Neural progenitor cell (in vitro differentiated cells): ENCODE results near the gene ZNF79.

Source experiments
- CTCF ChIP-seq: fragments of 200-600 bp; sonication (generic); IDR thresholded peaks from 2 replicates; pipeline ENCODE4 v1.5.1; 2017; ENCODE audit warnings: antibody characterized with exemption, mild to moderate bottlenecking
- EZH2 ChIP-seq: fragments of 200-600 bp; sonication (generic); IDR thresholded peaks from 2 replicates; pipeline ENCODE4 v1.6.1; 2017; ENCODE audit warnings: antibody characterized with exemption, mild to moderate bottlenecking, moderate library complexity
- EZH2phosphoT487 ChIP-seq: fragments of 200-600 bp; sonication (generic); IDR thresholded peaks from 2 replicates; pipeline ENCODE4 v1.6.1; 2017; ENCODE audit warnings: antibody characterized with exemption

GRCh38 chr9:127419348-127419747 lies 4.8 kb upstream of the ZNF79 start:
- TF ChIP-seq CTCF (no peak), EZH2phosphoT487 (no peak), EZH2 (no peak)
